Activated naive CD8-positive, alpha-beta T cell treated with anti-CD3 and anti-CD28 coated beads, Interleukin-2, amount 10 ng/mL, durations not matched to agents 7 days and 5 days (primary cell): Measurements from ENCODE around the gene IL17RE. TPM values are rescaled to one million over a fixed set of nuclear protein-coding genes. Genes with fewer than 3 reads are reported as not detected.

ENCODE experiments used
- ATAC-seq: fragments of 150-1000 bp; cut with Tn5 transposase; one replicate; pipeline ENCODE4 v1.10.0; 2021; ENCODE audit warnings: low read depth, moderate library complexity
- POLR2A ChIA-PET: fragments of 350-600 bp; sonication (Branson Sonifier 250); formaldehyde crosslinking; loops from one replicate; lab custom pipeline; 2021; ENCODE audit warnings: antibody characterized with exemption; lab: Charles Lee
- DNase-seq: peaks from one replicate; pipeline ENCODE4 v3.0.0; 2021
- H3K27ac Mint-ChIP-seq: one replicate; pipeline ENCODE4 v1.8.0; 2022; ENCODE audit warnings: mild to moderate bottlenecking, mixed read lengths
- H3K27me3 Mint-ChIP-seq: one replicate; pipeline ENCODE4 v1.8.0; 2022; ENCODE audit warnings: mild to moderate bottlenecking, moderate library complexity, mixed read lengths
- H3K36me3 Mint-ChIP-seq: one replicate; pipeline ENCODE4 v1.8.0; 2021; ENCODE audit warnings: mild to moderate bottlenecking, mixed read lengths
- H3K4me1 Mint-ChIP-seq: one replicate; pipeline ENCODE4 v1.8.0; 2021; ENCODE audit warnings: mixed read lengths
- H3K4me3 Mint-ChIP-seq: one replicate; pipeline ENCODE4 v1.8.0; 2022; ENCODE audit warnings: mild to moderate bottlenecking, moderate library complexity, mixed read lengths
- H3K9me3 Mint-ChIP-seq: one replicate; pipeline ENCODE4 v1.8.0; 2021; ENCODE audit warnings: mixed read lengths
- total RNA-seq, 2 experiments: library from RNA; stranded (reverse); gene quantifications; one replicate each; pipeline ENCODE4 v1.2.3, GENCODE V29; 2021

IL17RE gene
- total RNA-seq, 2 experiments from 2014 or later = 0.94 to 1.1 TPM

DNA sequence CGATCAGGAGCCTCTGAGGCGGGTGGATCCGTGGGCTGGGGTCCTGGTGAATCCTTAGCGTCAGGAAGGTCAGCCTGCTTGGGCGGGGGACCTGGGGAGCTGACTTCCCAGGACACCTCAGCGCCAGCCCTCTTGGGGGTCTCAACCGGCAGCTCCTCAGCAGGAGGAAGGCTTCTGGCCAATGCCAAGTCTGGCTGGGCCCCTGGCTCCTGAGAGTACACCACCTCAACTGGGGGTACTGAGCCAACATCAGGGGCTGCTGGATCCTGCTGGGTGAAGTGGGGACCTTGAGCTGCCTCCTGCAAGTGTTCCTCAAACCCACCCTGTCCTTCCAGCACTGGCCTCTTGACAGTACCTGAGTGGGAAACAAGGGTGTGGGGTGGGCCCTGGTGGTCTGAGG is 46.5 kb downstream of the IL17RE start:
- no peaks in the 10 kb centered on the region for H3K36me3 Mint-ChIP-seq
- H3K4me3 Mint-ChIP-seq = no peak overlapping the region
- H3K9me3 Mint-ChIP-seq = no peaks in the 10 kb centered on the region
- H3K27ac Mint-ChIP-seq = no peak overlapping the region
- H3K27me3 Mint-ChIP-seq = no peaks in the 10 kb centered on the region
- DNase-seq (no peak), ATAC-seq (no peak)
- POLR2A ChIA-PET = no interaction called here
- peaks cover 15% of the 10 kb centered on the region for H3K4me1 Mint-ChIP-seq

DNA sequence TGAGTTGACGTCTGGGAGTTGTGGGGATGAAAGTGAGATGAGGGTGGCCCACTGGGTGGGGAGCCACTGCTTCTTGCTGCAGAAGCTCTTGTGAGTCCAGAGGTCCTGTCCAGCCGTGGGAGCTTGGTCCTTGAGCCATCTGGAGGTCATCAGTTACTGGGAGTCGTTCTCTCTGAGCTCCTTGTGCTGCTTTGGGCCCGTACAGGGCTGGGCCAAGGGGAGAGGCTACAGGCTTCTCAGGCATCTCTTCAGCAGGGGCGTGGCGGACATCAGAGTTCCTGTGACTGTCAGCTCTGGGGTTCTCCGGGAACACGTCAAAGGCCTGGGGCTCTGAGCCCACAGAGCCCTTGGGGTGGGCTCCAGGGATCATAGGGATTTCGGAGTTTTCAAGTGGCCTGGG is 47.0 kb downstream of the IL17RE start:
- no peak overlapping the region for H3K4me3 Mint-ChIP-seq
- no peak for DNase-seq
- ATAC-seq = no peak
- no peaks in the 10 kb centered on the region for H3K27me3 Mint-ChIP-seq
- peaks cover 15% of the 10 kb centered on the region for H3K4me1 Mint-ChIP-seq
- POLR2A ChIA-PET = no interaction called here
- H3K27ac Mint-ChIP-seq = no peak overlapping the region
- no peaks in the 10 kb centered on the region for H3K36me3 Mint-ChIP-seq
- H3K9me3 Mint-ChIP-seq = no peaks in the 10 kb centered on the region

DNA sequence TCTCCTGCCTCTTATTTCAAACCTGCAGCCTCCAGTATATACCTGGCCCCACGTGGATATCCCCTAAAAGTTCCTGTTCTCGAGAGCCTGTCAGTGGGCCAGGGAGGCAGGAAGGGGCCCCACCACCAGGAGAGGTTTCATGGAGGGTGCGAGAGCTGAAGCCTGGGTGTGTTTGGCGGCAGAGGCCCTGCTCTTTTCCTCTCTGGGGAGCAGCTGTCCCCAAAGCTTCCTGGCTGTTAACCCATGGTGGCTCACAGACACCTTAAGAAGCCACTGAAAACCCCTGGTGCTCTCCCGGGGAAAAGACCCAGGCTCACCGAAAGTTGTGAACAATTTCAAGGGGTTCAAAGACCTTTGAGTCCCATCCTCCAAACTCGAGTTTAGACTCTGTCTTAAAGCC is 48.5 kb downstream of the IL17RE start:
- DNase-seq (no peak), ATAC-seq (peak; percentile 5)
- peak overlapping the region; percentile 87 for H3K4me3 Mint-ChIP-seq
- no peaks in the 10 kb centered on the region for H3K36me3 Mint-ChIP-seq
- H3K9me3 Mint-ChIP-seq = no peaks in the 10 kb centered on the region
- H3K4me1 Mint-ChIP-seq = peaks cover 15% of the 10 kb centered on the region
- H3K27me3 Mint-ChIP-seq = no peaks in the 10 kb centered on the region
- POLR2A ChIA-PET = interaction anchor here (0.6 to 1.8 kb wide), 6 partner anchors 9 to 191 kb away, joined by 3 to 9 read pairs (median 7); partner anchors contain the start of genes CRELD1 and EMC3
- no peak overlapping the region for H3K27ac Mint-ChIP-seq

DNA sequence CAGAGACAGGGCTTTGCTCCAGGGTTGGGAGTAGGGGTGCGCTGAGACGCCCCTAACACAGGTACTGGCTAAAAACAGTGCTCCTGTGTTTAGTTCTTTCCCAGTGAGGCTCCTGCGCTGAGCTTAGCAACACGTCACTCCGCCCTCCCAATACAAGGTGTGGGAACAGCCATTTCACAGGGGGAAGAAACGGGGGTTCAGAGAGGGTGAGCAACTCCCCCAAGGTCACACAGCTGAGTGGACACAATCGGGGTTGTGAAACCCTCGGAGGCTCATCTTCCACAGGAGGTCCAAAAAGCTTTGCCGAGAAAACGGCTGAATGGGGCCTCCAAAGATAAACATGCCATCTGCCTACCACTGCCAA is 48.9 kb downstream of the IL17RE start:
- Mint-ChIP-seq H3K9me3 (no peaks in the 10 kb centered on the region), H3K36me3 (no peaks in the 10 kb centered on the region), H3K4me3 (peak overlapping the region; percentile 87), H3K27ac (peak overlapping the region; percentile 7), H3K27me3 (no peaks in the 10 kb centered on the region), H3K4me1 (peaks cover 15% of the 10 kb centered on the region)
- DNase-seq (no peak), ATAC-seq (peak; percentile 4)
- POLR2A ChIA-PET = interaction anchor here (0.6 to 1.8 kb wide), 7 partner anchors 9 to 191 kb away, joined by 3 to 9 read pairs (median 7); partner anchors contain the start of genes CRELD1 and EMC3

DNA sequence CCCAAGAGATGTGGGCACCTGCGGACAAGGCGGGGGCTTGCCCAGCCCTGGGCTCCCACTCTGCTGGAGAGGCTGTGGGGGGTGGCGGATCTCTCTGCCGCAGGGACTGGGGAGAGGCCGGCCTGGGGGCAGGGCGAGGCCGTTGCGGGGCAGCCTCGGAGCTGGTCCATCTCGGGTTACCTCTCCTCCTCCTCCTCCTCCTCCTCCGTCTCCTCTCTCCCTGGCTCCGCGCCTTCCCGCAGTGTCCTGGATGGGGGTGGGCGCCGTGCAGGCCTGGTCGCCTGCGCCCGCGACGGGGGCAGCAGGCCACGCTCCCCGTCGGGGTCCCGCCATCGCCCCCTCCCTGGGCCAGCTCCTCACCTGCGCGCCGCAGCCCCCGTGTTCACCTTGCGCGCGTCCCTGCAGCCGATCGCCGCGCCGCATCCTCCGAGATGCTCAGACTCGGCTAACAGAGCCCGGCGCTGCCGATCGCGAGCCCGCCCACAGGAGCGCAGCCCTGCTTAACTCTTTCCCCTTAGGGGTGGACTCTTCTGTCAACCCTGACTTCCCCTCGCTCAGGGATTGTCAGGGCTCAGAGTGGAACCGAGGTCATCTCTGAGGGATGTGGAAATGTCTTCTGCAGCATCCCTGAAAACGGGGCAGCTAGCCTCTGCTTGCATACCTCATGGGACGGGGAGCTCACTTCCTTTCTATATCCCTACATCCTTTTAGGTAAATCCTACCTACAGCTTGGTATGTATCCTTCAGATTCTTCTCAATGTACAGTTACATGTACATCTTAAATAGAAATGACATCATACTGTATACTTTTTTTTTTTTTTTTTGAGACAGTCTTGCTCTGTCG is 49.5 kb downstream of the IL17RE start, which contains the start of gene PRRT3:
Gene PRRT3, minus strand, starts transcription at position 447 of the 844 bp plus-strand sequence. CDS start 2,293 bp downstream, outside the sequence.
- Mint-ChIP-seq H3K4me3 (peak within 1 kb of the TSS; percentile 87), H3K9me3 (no peaks in the 10 kb centered on the region), H3K4me1 (peaks cover 15% of the 10 kb centered on the region), H3K36me3 (no peaks in the 10 kb centered on the region), H3K27ac (peak within 1 kb of the TSS; percentile 39), H3K27me3 (no peaks in the 10 kb centered on the region)
- DNase-seq = peak; percentile 74
- peak; percentile 91 for ATAC-seq
- POLR2A ChIA-PET = interaction anchor here (1.0 to 1.8 kb wide), 6 partner anchors 10 to 35 kb away, joined by 3 to 9 read pairs (median 6); partner anchors contain the start of genes CRELD1 and EMC3

DNA sequence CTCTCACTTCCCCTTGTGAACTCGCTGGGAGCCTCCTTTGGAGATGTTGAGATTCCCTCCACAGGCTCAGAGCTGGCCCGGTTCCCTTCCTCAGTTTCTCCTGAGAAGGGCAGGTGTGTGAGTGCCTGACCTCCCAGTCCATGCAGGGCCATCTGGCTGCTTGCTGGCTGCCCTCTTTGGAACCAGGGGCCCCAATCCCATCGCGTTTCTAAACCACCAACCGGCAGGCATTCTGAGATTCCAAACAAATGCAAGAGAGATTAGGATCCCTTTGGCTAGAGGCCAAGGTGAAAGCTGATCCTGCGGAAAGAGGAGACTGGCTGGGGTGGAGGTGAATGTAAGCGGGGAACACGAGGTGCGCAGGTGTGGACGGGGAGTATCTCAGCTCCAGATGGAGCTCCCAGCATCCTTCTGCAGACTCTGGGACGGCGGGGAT is 52.4 kb downstream of the IL17RE start:
- no peak overlapping the region for H3K27ac Mint-ChIP-seq
- no peaks in the 10 kb centered on the region for H3K27me3 Mint-ChIP-seq
- DNase-seq (no peak), ATAC-seq (no peak)
- no peaks in the 10 kb centered on the region for H3K9me3 Mint-ChIP-seq
- no peaks in the 10 kb centered on the region for H3K36me3 Mint-ChIP-seq
- no peak overlapping the region for H3K4me3 Mint-ChIP-seq
- H3K4me1 Mint-ChIP-seq = peaks cover 15% of the 10 kb centered on the region
- POLR2A ChIA-PET = interaction anchor here (1.2 kb wide), 1 partner anchor 22 kb away, joined by 3 read pairs; the partner anchor contains the start of gene CRELD1

DNA sequence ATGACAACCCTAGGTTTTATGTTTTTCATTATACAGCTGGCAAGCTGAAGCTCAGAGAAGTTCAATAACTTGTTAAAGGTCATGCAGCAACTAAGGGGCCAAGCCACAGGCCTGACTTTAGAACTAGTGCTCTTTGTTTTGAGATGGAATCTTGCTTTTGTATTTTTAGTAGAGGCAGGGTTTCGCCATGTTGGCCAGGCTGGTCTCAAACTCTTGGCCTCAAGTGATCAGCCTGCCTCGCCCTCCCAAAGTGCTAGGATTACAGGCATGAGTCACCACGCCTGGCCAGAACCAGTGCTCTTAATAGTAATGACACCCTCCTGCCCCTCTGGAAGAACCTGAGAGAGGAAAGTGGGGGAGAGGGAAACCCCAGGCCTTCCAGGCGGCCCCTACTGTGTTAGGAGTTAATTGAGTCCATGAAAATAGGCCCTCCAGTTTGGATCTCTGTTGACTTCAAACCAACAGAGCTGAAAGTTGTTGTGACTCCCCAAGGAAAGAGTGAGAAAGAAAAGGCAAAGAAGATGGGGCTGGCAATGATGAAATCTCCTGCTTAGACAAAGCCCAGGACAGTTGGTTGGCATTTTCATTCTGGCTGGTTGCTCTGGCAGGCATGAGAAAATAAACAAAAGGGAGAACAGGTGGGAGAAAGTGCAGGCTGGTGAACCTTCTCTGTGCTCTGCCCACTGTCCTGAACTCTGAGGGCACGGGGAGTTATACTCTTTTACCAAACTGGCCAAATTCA is 53.1 kb downstream of the IL17RE start:
- Mint-ChIP-seq H3K27me3 (no peaks in the 10 kb centered on the region), H3K4me1 (peaks cover 15% of the 10 kb centered on the region), H3K4me3 (no peak overlapping the region), H3K36me3 (no peaks in the 10 kb centered on the region), H3K9me3 (no peaks in the 10 kb centered on the region), H3K27ac (no peak overlapping the region)
- DNase-seq (no peak), ATAC-seq (no peak)
- POLR2A ChIA-PET = interaction anchor here (0.6 to 1.2 kb wide), 2 partner anchors 22 to 129 kb away, joined by 3 read pairs; partner anchors contain the start of gene CRELD1

DNA sequence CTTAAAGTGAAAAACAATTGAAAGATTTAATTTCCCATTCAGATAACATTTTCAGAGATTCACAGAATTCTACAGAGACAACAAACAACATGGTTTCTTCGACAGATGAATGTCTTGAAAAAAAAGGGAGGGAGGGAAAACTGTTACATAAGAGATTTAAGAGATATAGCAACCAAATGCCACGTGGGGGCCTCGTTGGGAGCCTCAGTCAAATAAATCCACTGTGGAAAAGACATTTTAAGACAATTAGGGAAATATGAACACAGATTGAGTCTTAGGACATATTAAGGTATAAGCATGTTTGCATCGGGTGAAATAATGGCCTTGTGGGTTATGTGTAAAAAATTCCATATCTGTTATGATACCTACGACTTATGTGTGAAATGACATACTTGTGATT is 54.6 kb downstream of the IL17RE start:
- no peak overlapping the region for H3K27ac Mint-ChIP-seq
- H3K9me3 Mint-ChIP-seq = no peaks in the 10 kb centered on the region

DNA sequence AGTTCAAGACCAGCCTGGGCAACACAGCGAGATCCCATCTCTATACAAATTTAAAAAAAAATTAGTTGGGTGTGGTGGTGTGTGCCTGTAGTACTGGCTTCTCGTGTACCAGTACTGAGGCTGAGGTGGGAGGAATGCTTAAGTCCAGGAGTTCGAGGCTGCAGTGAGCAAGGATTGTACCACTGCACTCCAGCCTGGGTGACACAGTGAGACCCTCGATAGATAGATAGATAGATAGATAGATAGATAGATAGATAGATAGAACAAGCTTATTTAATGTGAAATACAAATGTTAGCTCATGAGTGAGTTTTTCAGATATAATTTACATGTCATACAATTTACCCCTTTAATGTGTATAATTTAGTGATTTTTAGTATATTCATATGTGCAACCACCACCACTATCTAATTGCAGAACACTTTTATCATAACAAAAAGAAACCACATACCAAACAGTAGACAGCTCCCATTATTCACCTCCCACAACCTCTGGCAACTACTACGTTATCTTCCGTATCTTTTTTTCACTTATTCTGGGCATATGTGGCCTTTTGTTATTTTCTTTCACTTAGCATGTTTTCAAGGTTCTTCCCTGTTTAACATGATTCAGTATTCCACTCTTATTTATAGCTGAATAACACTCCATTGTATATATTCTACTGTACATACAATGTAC is 62.7 kb downstream of the IL17RE start:
- no peaks in the 10 kb centered on the region for H3K4me1 Mint-ChIP-seq
- no peak overlapping the region for H3K27ac Mint-ChIP-seq
- peaks cover 24% of the 10 kb centered on the region for H3K36me3 Mint-ChIP-seq
- ATAC-seq (no peak), DNase-seq (no peak)
- POLR2A ChIA-PET = no interaction called here
- no peaks in the 10 kb centered on the region for H3K9me3 Mint-ChIP-seq
- no peaks in the 10 kb centered on the region for H3K27me3 Mint-ChIP-seq
- no peak overlapping the region for H3K4me3 Mint-ChIP-seq

More for the DNA sequence above, 54.6 kb downstream of the IL17RE start:
- Mint-ChIP-seq H3K4me3 (no peak overlapping the region), H3K4me1 (peaks cover 7% of the 10 kb centered on the region), H3K27me3 (no peaks in the 10 kb centered on the region), H3K36me3 (no peaks in the 10 kb centered on the region)
- POLR2A ChIA-PET = no interaction called here
- ATAC-seq (no peak), DNase-seq (no peak)

Other genes starting within 250 kb of the IL17RE start
- gene CPNE9, start 199.0 kb upstream of the IL17RE start, total RNA-seq = 1 to 10 TPM in 1 of 2 experiments, not detected in 1; 1.1 TPM
- 10 to 100 TPM; 57.3 to 58.8 TPM for gene BRPF1, start 171.1 kb upstream of the IL17RE start, total RNA-seq
- gene OGG1, start 152.9 kb upstream of the IL17RE start, total RNA-seq = 10 to 100 TPM; 41.3 to 46.1 TPM
- gene CAMK1, start 132.9 kb upstream of the IL17RE start, total RNA-seq = 10 to 100 TPM; 25.2 to 26.9 TPM
- 10 to 100 TPM; 71.8 to 73.3 TPM for gene TADA3, start 110.4 kb upstream of the IL17RE start, total RNA-seq
- gene ARPC4, start 109.8 kb upstream of the IL17RE start, total RNA-seq = 100 to 1,000 TPM; 225 to 227 TPM
- 10 to 100 TPM; 84.0 to 85.7 TPM for gene TTLL3, start 92.6 kb upstream of the IL17RE start, total RNA-seq
- 10 to 100 TPM; 46.3 to 50.8 TPM for gene RPUSD3, start 58.8 kb upstream of the IL17RE start, total RNA-seq
- not detected for gene CIDEC, start 22.6 kb upstream of the IL17RE start, total RNA-seq
- gene JAGN1, start 12.2 kb upstream of the IL17RE start, total RNA-seq = 10 to 100 TPM; 31.5 to 34.2 TPM
- gene IL17RC, start 14.2 kb downstream of the IL17RE start, total RNA-seq = under 1 TPM in 1 of 2 experiments, not detected in 1; 0.22 TPM
- 10 to 100 TPM; 26.2 to 29.3 TPM for gene CRELD1, start 31.0 kb downstream of the IL17RE start, total RNA-seq
- 1 to 10 TPM; 5.3 to 5.9 TPM for gene PRRT3, start 49.6 kb downstream of the IL17RE start, total RNA-seq
- 10 to 100 TPM; 42.0 to 49.8 TPM for gene EMC3, start 84.0 kb downstream of the IL17RE start, total RNA-seq
- 10 to 100 TPM; 57.9 to 78.8 TPM for gene FANCD2, start 123.6 kb downstream of the IL17RE start, total RNA-seq
- not detected for gene FANCD2OS, start 205.4 kb downstream of the IL17RE start, total RNA-seq
- gene BRK1, start 212.8 kb downstream of the IL17RE start, total RNA-seq = 100 to 1,000 TPM; 105 to 108 TPM
- gene VHL, start 238.9 kb downstream of the IL17RE start, total RNA-seq = 10 to 100 TPM; 66.5 to 68.1 TPM